CD4-positive, alpha-beta T cell treated with Interleukin-4 for 4 hours (primary cell): ENCODE measurements around the gene ENKD1.

Source experiments
- DNase-seq: peaks from one replicate; pipeline ENCODE4 v3.0.0-alpha.2; 2020

Gene ENKD1

GRCh38 chr16:67648764-67649407 is 17.7 kb downstream of the ENKD1 start:
- DNase-seq: no peak

DNA sequence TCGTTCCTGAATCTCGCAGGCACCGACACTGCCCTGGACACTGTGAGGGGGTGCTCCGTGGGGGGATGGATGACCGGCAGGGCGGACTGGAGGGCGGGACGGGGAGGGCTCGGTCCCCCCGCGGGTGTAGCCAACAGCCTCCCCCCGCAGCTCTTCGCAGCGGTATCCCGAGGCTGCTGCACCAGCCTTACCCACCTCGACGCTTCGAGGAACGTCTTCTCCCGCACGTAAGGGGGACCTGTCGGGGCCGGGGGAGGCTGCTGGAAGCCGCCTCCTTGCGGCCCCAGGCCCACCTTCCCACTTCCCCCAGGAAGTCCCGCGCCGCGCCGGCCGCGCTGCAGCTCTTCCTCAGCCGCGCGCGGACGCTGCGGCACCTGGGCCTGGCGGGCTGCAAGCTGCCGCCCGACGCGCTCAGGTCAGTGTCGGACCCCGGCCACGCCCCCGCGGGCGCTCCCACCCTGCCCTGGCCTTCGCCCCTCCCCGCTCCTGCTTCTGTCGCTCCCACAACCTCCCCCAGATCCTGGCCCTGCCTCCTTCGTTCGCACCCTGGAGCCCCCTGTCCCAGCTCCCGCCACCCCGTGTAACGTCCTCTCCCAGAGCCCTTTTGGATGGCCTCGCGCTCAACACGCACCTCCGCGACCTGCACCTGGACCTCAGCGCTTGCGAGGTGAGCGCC is 18.3 kb downstream of the ENKD1 start:
- DNase-seq: no peak

GRCh38 chr16:67647681-67648080 is 18.9 kb downstream of the ENKD1 start:
- no peak for DNase-seq

GRCh38 chr16:67647111-67647651 is 19.4 kb downstream of the ENKD1 start:
- DNase-seq: no peak

- peak; percentile 12 for DNase-seq
These were observed 21.0 kb downstream of the ENKD1 start for GRCh38 chr16:67645397-67646121.

- DNase-seq: no peak
These were observed 22.5 kb downstream of the ENKD1 start for GRCh38 chr16:67644038-67644437.

DNA sequence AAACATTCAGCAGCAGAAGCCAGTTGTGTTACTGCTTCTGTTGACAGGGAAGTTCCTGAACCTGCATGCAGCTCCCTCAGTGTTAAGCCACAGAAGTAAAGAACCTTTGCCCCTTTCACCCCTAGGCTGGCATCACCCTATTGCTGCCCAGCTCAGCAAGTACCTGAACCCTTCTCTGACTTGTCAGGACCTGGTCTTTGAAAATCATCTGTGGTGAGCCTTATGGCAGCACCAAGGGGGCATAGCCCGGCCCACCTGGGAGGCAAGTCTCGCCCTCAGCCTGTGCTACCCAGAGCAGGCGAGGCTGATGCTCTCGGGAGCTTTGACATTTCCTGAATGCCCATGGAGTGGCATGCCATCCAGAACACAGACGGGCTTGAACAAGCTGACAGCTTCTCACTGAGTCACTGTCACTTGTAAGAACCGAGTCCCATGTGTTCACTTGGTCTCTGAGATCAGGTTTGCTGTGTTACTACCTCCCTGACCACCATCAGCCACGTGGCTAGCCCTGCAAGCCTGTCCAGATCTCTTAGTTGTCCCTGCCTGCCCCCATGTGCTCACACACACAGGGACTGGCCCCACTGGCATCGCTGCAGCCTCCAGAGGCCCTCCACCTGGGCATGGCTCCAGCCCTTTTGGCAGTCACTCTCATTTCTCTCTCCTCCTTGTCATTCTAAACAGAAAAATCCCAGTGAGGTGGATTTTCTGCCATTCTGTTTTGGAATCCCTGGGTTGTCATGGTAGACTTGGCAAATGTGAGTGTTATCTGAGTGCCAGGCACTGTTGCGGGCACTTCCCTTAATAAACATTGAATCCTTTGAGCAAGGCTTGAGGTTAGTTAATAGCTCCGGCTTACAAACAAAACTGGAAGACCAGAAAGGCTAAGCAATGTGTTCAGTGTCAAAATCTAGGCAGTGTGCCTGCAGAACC is 24.5 kb downstream of the ENKD1 start:
- DNase-seq: no peak

- DNase-seq: no peak
These were observed 28.9 kb downstream of the ENKD1 start for GRCh38 chr16:67637625-67638024.

GRCh38 chr16:67636713-67637112 is 29.8 kb downstream of the ENKD1 start:
- DNase-seq: no peak

DNA sequence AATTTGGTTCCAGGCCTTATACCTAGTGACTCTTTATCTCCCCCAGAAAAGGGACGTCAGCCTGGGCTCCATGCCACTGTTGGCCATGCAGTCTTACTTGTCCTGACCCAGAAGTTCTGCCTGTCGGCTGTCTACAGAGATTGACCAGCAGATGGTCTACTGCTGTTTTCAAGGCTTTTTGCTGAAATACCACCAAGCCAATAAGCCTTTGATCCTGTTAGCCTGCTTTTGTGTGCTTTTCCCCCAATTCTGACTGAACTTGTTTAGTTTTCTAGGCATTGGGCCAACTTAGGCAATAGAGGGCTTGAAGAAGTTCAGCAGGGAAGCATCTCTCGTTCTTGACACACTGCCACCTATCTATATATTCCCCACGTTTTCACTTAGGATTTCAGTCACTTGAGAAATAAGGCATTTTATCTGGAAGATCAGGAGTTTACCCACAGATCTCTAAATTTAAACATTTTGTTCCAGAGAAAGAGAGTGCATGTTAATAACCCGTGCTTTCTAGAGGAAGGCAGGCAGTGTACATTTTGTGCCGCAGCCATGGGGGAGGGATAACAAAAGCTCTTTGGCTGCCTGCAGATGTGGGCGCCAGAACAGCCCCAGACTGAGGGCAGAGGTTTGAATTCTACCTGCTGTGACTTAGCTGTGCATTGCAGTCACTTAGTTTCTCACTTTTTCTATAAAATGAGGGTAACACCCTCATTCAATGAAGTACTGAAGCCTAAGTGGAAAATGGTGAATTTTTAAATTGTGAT is 34.0 kb downstream of the ENKD1 start:
- DNase-seq: no peak

DNA sequence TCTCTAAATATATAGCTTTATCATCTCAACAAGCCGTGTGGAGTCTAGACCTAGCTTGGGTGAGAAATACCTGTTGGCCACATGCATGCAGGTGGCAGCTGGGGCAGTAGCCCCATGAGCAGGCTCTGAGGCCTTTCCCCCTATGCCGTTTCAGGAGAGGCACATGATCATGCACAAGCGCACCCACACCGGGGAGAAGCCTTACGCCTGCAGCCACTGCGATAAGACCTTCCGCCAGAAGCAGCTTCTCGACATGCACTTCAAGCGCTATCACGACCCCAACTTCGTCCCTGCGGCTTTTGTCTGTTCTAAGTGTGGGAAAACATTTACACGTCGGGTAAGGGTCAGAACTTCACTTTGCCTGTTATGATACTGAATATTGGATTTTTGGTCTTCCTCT is 38.3 kb downstream of the ENKD1 start:
- DNase-seq: no peak

DNA sequence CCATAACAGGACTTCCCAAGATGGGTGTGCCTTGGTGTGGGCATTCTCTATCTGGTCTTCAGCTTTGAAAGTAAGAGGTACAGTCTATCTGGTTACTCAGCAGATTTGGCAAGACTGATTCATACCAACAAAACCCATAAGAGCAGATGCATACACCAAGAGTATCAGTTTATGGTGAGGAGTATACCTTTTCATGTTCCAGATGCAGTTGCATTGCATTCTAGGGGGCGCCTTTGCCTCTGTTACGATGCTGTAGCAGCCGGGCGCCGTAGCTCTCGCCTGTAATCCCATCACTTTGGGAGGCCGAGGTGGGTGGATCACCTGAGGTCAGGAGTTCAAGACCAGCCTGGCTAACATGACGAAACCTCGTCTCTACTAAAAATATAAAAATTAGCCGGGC is 52.7 kb downstream of the ENKD1 start:
- no peak for DNase-seq
